Measurements from ENCODE around the gene APBA3. TPM values are rescaled to one million over a fixed set of nuclear protein-coding genes. Genes with fewer than 3 reads are reported as not detected.

APBA3 gene
- total and polyA plus RNA-seq, 9 of the 15 experiments (the other 6 are each of a cell fraction or from before 2014, with no cell fraction given), result 0.10 to 29.5 (median 11.5) TPM

GRCh38 chr19:3745363-3746045, 16.0 kb downstream of the APBA3 start:
- H3K4me1 ChIP-seq (replicated peaks in 1 of 2; ENCODE audit: control insufficient read depth in 2 of 2, insufficient read depth in 2 of 2, low read length in 2 of 2), result peaks cover 0 to 15% of the 10 kb centered on the region in 2 experiments; a peak in 3 of 5 replicates
- in situ Hi-C loops (cut with MboI), result no loop called here
- POLR2A ChIA-PET, result interaction anchor here (1.9 kb wide), 1 partner anchor 17 kb away, joined by 5 read pairs; the partner anchor contains the start of gene MRPL54
- CTCF ChIA-PET (ENCODE audit: low intra/inter-chr PET ratio), result interaction anchor here (0.6 kb wide), 1 partner anchor 28 kb away, joined by 5 read pairs; no protein-coding TSS in a partner anchor
- DNase-seq (ENCODE audit: extremely low read depth in 1 of 4, low spot score in 3 of 4) (no peak), FAIRE-seq (no peak), ATAC-seq (no peak)
- no peaks in the 10 kb centered on the region for H3K27me3 ChIP-seq (ENCODE audit: control insufficient read depth in 2 of 2, insufficient read depth in 2 of 2, low read length in 2 of 2)
- WGBS (ENCODE audit: insufficient coverage, low coverage, missing lambda C conversion rate), result 21% methylated on average over 7 of the region's 8 CpGs
- no TSS peak for BruUV-seq (replicated peaks)
- no peaks in the 10 kb centered on the region for H4K20me1 ChIP-seq (replicated peaks; ENCODE audit: control insufficient read depth, insufficient read depth, low read length)
- no peak overlapping the region for H2AFZ ChIP-seq (ENCODE audit: low read depth, low read length)
- H3K9me1 ChIP-seq (ENCODE audit: control insufficient read depth, insufficient read depth, low read length), result no peaks in the 10 kb centered on the region
- H3K4me3 ChIP-seq, result no peak overlapping the region
- intact Hi-C loops (cut with micrococcal nuclease), result no loop called here
- no peak overlapping the region for H3K27ac ChIP-seq (ENCODE audit: extremely low read depth, low read depth, low read length)
- H3K79me2 ChIP-seq (ENCODE audit: control insufficient read depth, insufficient read depth, low read length), result no peaks in the 10 kb centered on the region
- peaks cover 2% of the 10 kb centered on the region; the same call in 1 of the 3 replicates for H3K36me3 ChIP-seq (ENCODE audit: control insufficient read depth, insufficient read depth, low read length)
- no peaks in the 10 kb centered on the region for H3K9me3 ChIP-seq (replicated peaks; ENCODE audit: control insufficient read depth, insufficient read depth, low read depth, low read length)
- H3K4me2 ChIP-seq (ENCODE audit: insufficient read depth, low read length), result no peak overlapping the region
- H3K9ac ChIP-seq (ENCODE audit: insufficient read depth in 1 of 2, low read depth in 2 of 2, low read length in 2 of 2), result no peak overlapping the region
- peak; percentile 92 for TF ChIP-seq NFIC (IDR thresholded peaks at IDR 0.05)
- peak; percentile 87 for TF ChIP-seq BCOR (IDR thresholded peaks at IDR 0.05)
- peak; percentile 84; the same call in 1 of the 2 replicates for TF ChIP-seq ZNF436 (CRISPR knock-in tag; IDR thresholded peaks at IDR 0.05)
- TF ChIP-seq ZNF124 (CRISPR knock-in tag; IDR thresholded peaks at IDR 0.05), result no peak
- no peak for TF ChIP-seq NKRF (IDR thresholded peaks at IDR 0.05; ENCODE audit: borderline replicate concordance)
- TF ChIP-seq CHD1 (IDR thresholded peaks at IDR 0.05; ENCODE audit: low read length), result no peak
- no peak for TF ChIP-seq SMAD4 (CRISPR knock-in tag; conservative IDR thresholded peaks at IDR 0.05)
- TF ChIP-seq PREB (CRISPR knock-in tag; IDR thresholded peaks at IDR 0.05), result no peak
- TF ChIP-seq YBX1 (IDR thresholded peaks at IDR 0.05), result no peak
- no peak for TF ChIP-seq GATAD2B (IDR thresholded peaks at IDR 0.05; ENCODE audit: borderline replicate concordance)
- TF ChIP-seq ZNF311 (CRISPR knock-in tag; IDR thresholded peaks at IDR 0.05), result no peak
- TF ChIP-seq NFIX (CRISPR knock-in tag; IDR thresholded peaks at IDR 0.05; ENCODE audit: low read depth), result 0 out of 2 replicates have a peak, but pooled peaks have one; percentile 2
- peak; percentile 96 for TF ChIP-seq ZFP36 (IDR thresholded peaks at IDR 0.05; ENCODE audit: low read depth, low read length, partially characterized antibody)
- TF ChIP-seq ZNF134 (CRISPR knock-in tag; conservative IDR thresholded peaks at IDR 0.05), result no peak
- TF ChIP-seq PHB2 (IDR thresholded peaks at IDR 0.05; ENCODE audit: low read depth), result no peak
- TF ChIP-seq RBM25 (IDR thresholded peaks at IDR 0.05; ENCODE audit: low read depth, low read length, severe bottlenecking), result peak; percentile 39
- no peak for TF ChIP-seq ZNF140 (CRISPR knock-in tag; IDR thresholded peaks at IDR 0.05)
- TF ChIP-seq PHTF2 (CRISPR knock-in tag; IDR thresholded peaks at IDR 0.05), result no peak
- TF ChIP-seq MAFF (IDR thresholded peaks at IDR 0.05; ENCODE audit: low read length), result no peak
- no peak for TF ChIP-seq ZNF398 (CRISPR knock-in tag; IDR thresholded peaks at IDR 0.05)
